K562 (cell line): ENCODE measurements around the gene HRG. TPM values are rescaled to one million over a fixed set of nuclear protein-coding genes. Genes with fewer than 3 reads are reported as not detected.

Experiments used
- ATAC-seq: fragments of 200-7000 bp; cut with Tn5 transposase; 3 replicates; pipeline ENCODE4 v1.9.1; 2020; ENCODE audit warnings: moderate library complexity
- BruUV-seq: library from RNA; stranded (reverse); fragments of 400-500 nt; replicated peaks from 2 replicates; lab custom pipeline; 2021; lab: Mats Ljungman, UMichigan
- CTCF ChIA-PET: fragments of 300-600 bp; formaldehyde crosslinking; extraction: SDS; loops from one replicate; lab custom pipeline; 2021; ENCODE audit warnings: low intra/inter-chr PET ratio; lab: Yijun Ruan, JAX
- POLR2A ChIA-PET: fragments of 300-600, 350-650 bp; sonication (Branson Sonifier 250); formaldehyde crosslinking; extraction: SDS; loops from one replicate; lab custom pipeline; 2021; ENCODE audit warnings: antibody characterized with exemption, inconsistent platforms; lab: Yijun Ruan, JAX
- DNase-seq, 4 experiments: peaks; one replicate each; pipeline versions ENCODE4 v3.0.0 to v3.0.0-alpha.2; 2011 to 2018; ENCODE audit warnings: low spot score in 3 of 4, mixed read lengths in 3 of 4; ENCODE audit errors: extremely low read depth in 1 of 4
- FAIRE-seq: peaks from 2 replicates; lab custom pipeline; 2011; peaks lifted over from hg19 to GRCh38; lab: Jason Lieb, UNC
- H2AFZ ChIP-seq: 2 replicates; pipeline ENCODE4 v1.6.0; 2011; ENCODE audit warnings: low read depth, low read length, control low read depth, inconsistent platforms
- H3K27ac ChIP-seq: fragments of 200-600 bp; 3 replicates; pipeline ENCODE4 v1.8.0; 2011; ENCODE audit warnings: low read depth, mild to moderate bottlenecking, control low read depth, inconsistent platforms, low read length, moderate library complexity, mixed read lengths; ENCODE audit errors: extremely low read depth
- H3K27me3 ChIP-seq, 2 experiments: fragments of 300-600 bp in 1 of 2; 2 replicates in 1 of 2; 3 replicates in 1 of 2; pipeline versions ENCODE4 v1.6.0 to v1.8.0; 2011; ENCODE audit warnings: inconsistent platforms in 2 of 2, low read length in 2 of 2, mild to moderate bottlenecking in 1 of 2, mixed read lengths in 1 of 2, moderate library complexity in 1 of 2; ENCODE audit not compliant: control insufficient read depth in 2 of 2, insufficient read depth in 2 of 2
- H3K36me3 ChIP-seq: fragments of 300-600 bp; 3 replicates; pipeline ENCODE4 v1.8.0; 2011; ENCODE audit warnings: mild to moderate bottlenecking, low read length, inconsistent platforms; ENCODE audit not compliant: control insufficient read depth, insufficient read depth
- H3K4me1 ChIP-seq, 2 experiments: fragments of 200-600 bp in 1 of 2; replicated peaks in 1 of 2; 2 replicates in 1 of 2; 3 replicates in 1 of 2; pipeline versions ENCODE4 v1.5.1 to v1.8.0; 2011; ENCODE audit warnings: inconsistent platforms in 2 of 2, low read length in 2 of 2, mild to moderate bottlenecking in 1 of 2, mixed read lengths in 1 of 2, moderate library complexity in 1 of 2; ENCODE audit not compliant: control insufficient read depth in 2 of 2, insufficient read depth in 2 of 2
- H3K4me2 ChIP-seq: 2 replicates; pipeline ENCODE4 v1.6.1; 2011; ENCODE audit warnings: low read length, control low read depth, inconsistent platforms, mixed read lengths; ENCODE audit not compliant: insufficient read depth
- H3K4me3 ChIP-seq: fragments of 200-600 bp; sonication (generic), shearing (Covaris generic); 2 replicates; pipeline ENCODE4 v1.5.1; 2016; ENCODE audit warnings: control low read depth, inconsistent platforms
- H3K79me2 ChIP-seq: fragments of 200-600 bp; 3 replicates; pipeline ENCODE4 v1.8.0; 2011; ENCODE audit warnings: low read length, inconsistent platforms; ENCODE audit not compliant: control insufficient read depth, insufficient read depth
- H3K9ac ChIP-seq, 2 experiments: 2 replicates each; pipeline versions ENCODE4 v1.6.0 to v1.6.1; 2011; ENCODE audit warnings: low read depth in 2 of 2, low read length in 2 of 2, control low read depth in 1 of 2, inconsistent platforms in 1 of 2, mild to moderate bottlenecking in 1 of 2, mixed read lengths in 1 of 2; ENCODE audit not compliant: insufficient read depth in 1 of 2
- H3K9me1 ChIP-seq: one replicate; pipeline ENCODE4 v1.6.0; 2011; ENCODE audit warnings: inconsistent platforms, mild to moderate bottlenecking, low read length, moderate library complexity; ENCODE audit not compliant: control insufficient read depth, insufficient read depth
- H3K9me3 ChIP-seq: replicated peaks from 2 replicates; pipeline ENCODE4 v1.5.1; 2011; ENCODE audit warnings: low read depth, low read length, inconsistent platforms; ENCODE audit not compliant: control insufficient read depth, insufficient read depth
- H4K20me1 ChIP-seq: replicated peaks from 2 replicates; pipeline ENCODE4 v1.6.1; 2011; ENCODE audit warnings: low read length, inconsistent platforms, mixed read lengths; ENCODE audit not compliant: control insufficient read depth, insufficient read depth
- CBX5 ChIP-seq: IDR thresholded peaks from 2 replicates; pipeline ENCODE4 v1.6.1; 2014; ENCODE audit warnings: low read depth, borderline replicate concordance
- ELF1 ChIP-seq: fragments of 200-800 bp; sonication (Bioruptor generic); IDR thresholded peaks from 2 replicates; pipeline ENCODE4 v1.6.1; 2016; ENCODE audit warnings: missing genetic modification characterization, missing compliant biosample characterization
- ID3 ChIP-seq, 2 experiments: fragments of 250-450 bp in 1 of 2; fragments of 450-650 bp in 1 of 2; sonication (Bioruptor Pico) in 1 of 2; IDR thresholded peaks; 2 replicates each; pipeline versions ENCODE4 v1.6.1 to v1.8.0; 2016 to 2021; ENCODE audit warnings: mild to moderate bottlenecking in 2 of 2, moderate library complexity in 2 of 2, missing compliant biosample characterization in 1 of 2, missing genetic modification characterization in 1 of 2
- MAX ChIP-seq: sonication (generic); formaldehyde crosslinking; IDR thresholded peaks from 2 replicates; pipeline ENCODE4 v1.9.0; 2022; ENCODE audit warnings: mild to moderate bottlenecking, missing genetic modification reagents
- RNF2 ChIP-seq: sonication (generic); IDR thresholded peaks from 2 replicates; pipeline ENCODE4 v1.6.1; 2016
- SPI1 ChIP-seq: IDR thresholded peaks from 2 replicates; pipeline ENCODE4 v1.6.1; 2011; ENCODE audit warnings: low read depth, low read length, control low read depth, borderline replicate concordance
- TCFL5 ChIP-seq: fragments of 250-450 bp; sonication (Bioruptor Pico); conservative IDR thresholded peaks from 2 replicates; pipeline ENCODE4 v1.6.1; 2021; ENCODE audit warnings: mild to moderate bottlenecking, moderate library complexity, matching md5 sums
- WGBS: fragments of 100-300 bp; shearing (Covaris generic); methylation state at CpG from one replicate; pipeline ENCODE4 v1.1.6; 2016; ENCODE audit warnings: low coverage, mixed read lengths; ENCODE audit not compliant: insufficient coverage; ENCODE audit errors: missing lambda C conversion rate; 5-methylcytosine and 5-hydroxymethylcytosine counted together
- in situ Hi-C: fragments of 300-500 bp; cut with MboI; formaldehyde crosslinking; loops from 4 replicates; pipeline ENCODE4 v1.15.0; 2018; ENCODE audit warnings: inconsistent platforms, mixed read lengths
- intact Hi-C: fragments of 100-400 bp; cut with micrococcal nuclease; formaldehyde crosslinking; loops from 2 replicates; pipeline ENCODE4 v1.14.2; 2022
- polyA plus RNA-seq, 8 experiments: library from polyadenylated mRNA; depleted of rRNA in 4 of 8; stranded (reverse) in 5 of 8; unstranded in 3 of 8; fragments of >200 nt; fragmentation: Nextera tagmentation in 2 of 8; fragmentation: Illumina TruSeq in 1 of 8; extraction: Ambion mirVana in 2 of 8; extraction: Trizol in 1 of 8; gene quantifications; 2 replicates each; pipeline versions ENCODE4 v1.2.1 to v1.2.3, GENCODE V29; 2011 to 2014; ENCODE audit warnings: inconsistent platforms in 1 of 8, missing spikeins in 1 of 8
- total RNA-seq, 7 experiments: library from RNA; depleted of rRNA in 6 of 7; stranded (reverse); fragments of >200 nt in 6 of 7; fragmentation: Illumina TruSeq in 2 of 7; extraction: Trizol in 2 of 7; gene quantifications; 2 replicates each; pipeline versions ENCODE4 v1.2.1 to v1.2.3, GENCODE V29; 2011 to 2021; ENCODE audit warnings: low replicate concordance in 1 of 7
- TF ChIP-seq, protein P1 (sequence below): sonication (generic); formaldehyde crosslinking; IDR thresholded peaks from 2 replicates; pipeline ENCODE4 v1.8.0; 2022; ENCODE audit warnings: missing genetic modification reagents, mild to moderate bottlenecking, moderate library complexity, borderline replicate concordance

The HRG gene
- total and polyA plus RNA-seq, 9 of the 15 experiments (the other 6 are each of a cell fraction or from before 2014, with no cell fraction given), result not detected

GRCh38 chr3:186626254-186626847 is 39.5 kb upstream of the HRG start:
- FAIRE-seq (no peak), DNase-seq (peak in 1 of 4 experiments; percentile 14)
- Histone ChIP-seq H4K20me1 (no peaks in the 10 kb centered on the region), H3K9me3 (no peaks in the 10 kb centered on the region), H3K36me3 (no peaks in the 10 kb centered on the region), H3K4me3 (no peak overlapping the region), H3K9ac (no peak overlapping the region; a peak in 1 of 4 replicates), H3K9me1 (no peaks in the 10 kb centered on the region), H3K4me1 (peaks cover 3 to 4% of the 10 kb centered on the region in 2 experiments; a peak in 3 of 5 replicates)
- 6% methylated on average over 7 of the region's 7 CpGs for WGBS
- CTCF ChIA-PET, result no interaction called here
- BruUV-seq, result no TSS peak
- peak; percentile 40; the same call in 1 of the 2 replicates for TF ChIP-seq MAX (CRISPR knock-in tag)
- TF ChIP-seq SPI1, result 0 out of 2 replicates have a peak, but pooled peaks have one; percentile 14
- 0 out of 2 replicates have a peak, but pooled peaks have one; percentile 42 for TF ChIP-seq ELF1 (tag)
- TF ChIP-seq CBX5, result no peak
- TF ChIP-seq, protein P1, sequence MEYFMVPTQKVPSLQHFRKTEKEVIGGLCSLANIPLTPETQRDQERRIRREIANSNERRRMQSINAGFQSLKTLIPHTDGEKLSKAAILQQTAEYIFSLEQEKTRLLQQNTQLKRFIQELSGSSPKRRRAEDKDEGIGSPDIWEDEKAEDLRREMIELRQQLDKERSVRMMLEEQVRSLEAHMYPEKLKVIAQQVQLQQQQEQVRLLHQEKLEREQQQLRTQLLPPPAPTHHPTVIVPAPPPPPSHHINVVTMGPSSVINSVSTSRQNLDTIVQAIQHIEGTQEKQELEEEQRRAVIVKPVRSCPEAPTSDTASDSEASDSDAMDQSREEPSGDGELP (CRISPR knock-in tag), result peak; percentile 81
- no peak for TF ChIP-seq RNF2
- no peak for TF ChIP-seq TCFL5 (CRISPR knock-in tag)
- TF ChIP-seq ID3 (CRISPR knock-in tag; IDR thresholded peaks at IDR 0.05), result no peak
- 0 out of 2 replicates have a peak, but pooled peaks have one; percentile 17 for TF ChIP-seq ID3 (tag; IDR thresholded peaks at IDR 0.05)
- TF ChIP-seq, all 486 proteins: peak for 5
- in situ Hi-C loops, result no loop called here
- intact Hi-C loops, result no loop called here
- Histone ChIP-seq H2AFZ (no peak overlapping the region), H3K79me2 (no peaks in the 10 kb centered on the region), H3K27ac (no peak overlapping the region), H3K4me2 (no peak overlapping the region), H3K27me3 (peaks cover 4 to 29% of the 10 kb centered on the region in 2 experiments; a peak in 3 of 5 replicates)
- POLR2A ChIA-PET, result interaction anchor here (0.6 to 2.2 kb wide), 4 partner anchors 10 to 941 kb away, joined by 3 to 6 read pairs (median 3); no protein-coding TSS in a partner anchor
- ATAC-seq, result no peak
